Stomach (tissue), 4 donors: Measurements from ENCODE around the gene UGT1A8.

ENCODE experiments used
- EP300 ChIP-seq: sonication (generic); formaldehyde crosslinking; IDR thresholded peaks from one replicate; pipeline ENCODE4 v1.6.1; 2017; ENCODE audit warnings: antibody characterized with exemption
- POLR2A ChIP-seq, 4 donors: fragments of 450-650 bp; IDR thresholded peaks; one replicate each; pipeline ENCODE4 v1.6.1; 2016; ENCODE audit warnings: antibody characterized with exemption in 4 of 4, control low read depth in 2 of 4, mild to moderate bottlenecking in 1 of 4, moderate library complexity in 1 of 4

DNA sequence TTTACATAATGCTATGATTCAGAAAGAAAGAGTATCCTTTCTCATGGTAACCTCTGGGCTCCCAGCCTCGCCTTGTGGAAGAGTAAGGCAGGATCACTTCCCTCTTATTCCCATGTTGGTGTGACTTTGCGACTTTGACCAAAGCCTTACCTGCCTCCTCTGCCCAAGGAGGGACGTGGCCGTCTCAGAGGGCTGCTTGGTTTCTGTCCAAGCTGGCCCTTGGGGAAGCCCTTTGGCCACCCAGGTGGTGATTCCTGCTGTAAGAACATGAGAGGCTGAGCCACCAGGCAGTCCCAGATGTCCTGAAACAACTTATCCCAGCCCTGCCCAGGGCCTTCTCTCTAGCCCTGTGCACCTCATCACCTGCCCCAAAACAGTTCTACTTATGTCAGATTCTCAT, 81.3 kb downstream of the UGT1A8 start:
- TF ChIP-seq POLR2A (IDR thresholded peaks at IDR 0.05) = no peak
- no peak for TF ChIP-seq EP300
